HS-5 (cell line): ENCODE data around the gene SERTAD2.

Experiments
- DNase-seq: peaks from one replicate; pipeline ENCODE4 v3.0.0-alpha.2; 2012; ENCODE audit warnings: low read depth

The SERTAD2 gene, protein sequence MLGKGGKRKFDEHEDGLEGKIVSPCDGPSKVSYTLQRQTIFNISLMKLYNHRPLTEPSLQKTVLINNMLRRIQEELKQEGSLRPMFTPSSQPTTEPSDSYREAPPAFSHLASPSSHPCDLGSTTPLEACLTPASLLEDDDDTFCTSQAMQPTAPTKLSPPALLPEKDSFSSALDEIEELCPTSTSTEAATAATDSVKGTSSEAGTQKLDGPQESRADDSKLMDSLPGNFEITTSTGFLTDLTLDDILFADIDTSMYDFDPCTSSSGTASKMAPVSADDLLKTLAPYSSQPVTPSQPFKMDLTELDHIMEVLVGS

DNA sequence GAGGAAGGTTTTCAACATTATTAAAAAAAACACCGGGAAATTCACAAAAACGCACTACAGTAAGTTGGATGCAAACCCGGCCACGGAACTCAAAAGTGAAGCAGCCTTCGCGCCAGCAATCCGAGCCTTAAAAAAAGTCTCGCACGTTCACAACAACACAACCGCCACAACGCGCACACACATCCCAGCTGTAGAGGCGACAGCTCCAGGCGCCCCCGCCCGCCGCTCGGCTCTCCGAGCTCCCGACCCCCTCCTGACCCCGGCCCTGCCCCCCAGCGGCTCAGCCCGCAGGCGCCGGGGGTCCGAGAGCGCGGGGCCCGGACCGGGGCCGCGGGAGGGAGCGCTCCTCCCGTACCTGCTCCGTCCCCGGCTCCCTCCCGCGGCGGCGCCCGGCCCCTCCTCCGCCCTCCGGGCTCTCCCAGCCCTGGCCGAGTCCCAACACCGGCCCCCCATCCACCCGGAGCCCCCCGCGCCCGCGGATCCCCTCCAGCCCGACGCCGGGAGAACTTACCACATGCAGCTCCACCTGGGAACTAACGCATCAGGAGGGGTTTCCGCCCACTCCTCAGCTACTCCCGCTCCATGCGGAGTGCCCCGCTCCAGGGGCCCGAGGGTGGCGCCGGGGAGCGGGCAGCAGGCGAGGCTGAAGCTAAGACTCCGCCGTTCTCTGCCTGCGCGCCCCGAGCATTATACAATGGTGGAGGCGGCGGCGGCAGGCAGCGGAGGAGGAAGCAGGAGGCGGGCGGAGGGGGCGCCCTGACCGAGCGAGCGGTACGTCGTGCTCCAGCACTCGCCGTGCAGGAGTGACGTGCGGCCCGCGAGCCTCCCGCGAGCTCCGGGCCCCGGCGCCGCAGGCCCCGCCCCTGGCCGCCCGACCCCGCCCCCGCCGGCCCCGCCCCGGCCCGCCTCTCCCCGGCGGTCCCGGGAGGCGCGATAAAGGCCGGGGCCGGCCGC is at the start of gene SERTAD2:
Gene SERTAD2, minus strand, starts transcription at position 805 of the 954 bp plus-strand sequence. CDS start 17,042 bp downstream, outside the sequence.
- peak; percentile 25 for DNase-seq

DNA sequence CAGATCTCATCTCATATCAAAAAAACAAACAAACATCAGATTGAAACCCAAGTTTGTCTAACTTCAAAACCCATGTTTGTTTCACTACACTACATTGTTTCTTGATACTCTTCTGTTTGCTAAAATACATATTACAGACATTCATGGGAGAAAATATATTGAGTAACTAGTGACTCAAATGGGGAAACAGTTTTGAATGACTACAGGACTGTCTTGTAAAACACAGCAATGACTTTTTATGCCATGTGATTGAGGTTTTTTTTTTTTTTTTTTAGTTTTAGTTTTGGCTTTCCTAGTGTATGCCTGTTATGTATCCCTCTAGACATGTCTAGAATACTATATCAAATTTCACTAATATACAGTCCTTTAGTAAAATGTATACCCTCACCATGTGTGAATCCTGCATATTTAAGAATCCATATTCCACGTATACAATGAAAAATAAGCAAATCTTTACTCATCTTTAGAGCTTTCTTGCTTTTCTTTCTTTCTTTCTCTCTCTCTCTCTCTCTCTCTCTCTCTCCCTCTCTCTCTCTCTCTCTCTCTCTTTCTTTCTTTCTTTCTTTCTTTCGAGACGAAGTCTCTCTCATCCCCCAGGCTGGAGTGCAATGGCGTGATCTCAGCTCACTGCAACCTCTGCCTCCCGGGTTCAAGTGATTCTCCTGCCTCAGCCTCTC is 46.6 kb upstream of the SERTAD2 start:
- peak; percentile 33 for DNase-seq

DNA sequence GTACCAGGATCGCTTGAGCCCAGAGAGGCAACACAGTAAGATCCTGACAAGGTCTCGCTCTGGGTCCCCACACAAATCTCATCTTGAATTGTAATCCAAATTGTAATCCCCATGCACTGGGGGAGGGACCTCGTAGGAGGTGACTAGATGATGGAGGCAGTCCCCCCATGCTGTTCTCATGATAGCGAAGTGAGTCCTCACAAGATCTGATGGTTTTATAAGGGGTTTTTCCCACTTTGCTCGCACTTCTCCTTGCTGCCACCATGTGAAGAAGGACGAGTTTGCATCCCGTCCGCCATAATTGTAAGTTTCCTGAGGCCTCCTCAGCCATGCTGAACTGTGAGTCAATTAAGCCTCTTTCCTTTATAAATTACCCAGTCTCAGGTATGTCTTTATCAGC is 46.0 kb upstream of the SERTAD2 start:
- DNase-seq: no peak

DNA sequence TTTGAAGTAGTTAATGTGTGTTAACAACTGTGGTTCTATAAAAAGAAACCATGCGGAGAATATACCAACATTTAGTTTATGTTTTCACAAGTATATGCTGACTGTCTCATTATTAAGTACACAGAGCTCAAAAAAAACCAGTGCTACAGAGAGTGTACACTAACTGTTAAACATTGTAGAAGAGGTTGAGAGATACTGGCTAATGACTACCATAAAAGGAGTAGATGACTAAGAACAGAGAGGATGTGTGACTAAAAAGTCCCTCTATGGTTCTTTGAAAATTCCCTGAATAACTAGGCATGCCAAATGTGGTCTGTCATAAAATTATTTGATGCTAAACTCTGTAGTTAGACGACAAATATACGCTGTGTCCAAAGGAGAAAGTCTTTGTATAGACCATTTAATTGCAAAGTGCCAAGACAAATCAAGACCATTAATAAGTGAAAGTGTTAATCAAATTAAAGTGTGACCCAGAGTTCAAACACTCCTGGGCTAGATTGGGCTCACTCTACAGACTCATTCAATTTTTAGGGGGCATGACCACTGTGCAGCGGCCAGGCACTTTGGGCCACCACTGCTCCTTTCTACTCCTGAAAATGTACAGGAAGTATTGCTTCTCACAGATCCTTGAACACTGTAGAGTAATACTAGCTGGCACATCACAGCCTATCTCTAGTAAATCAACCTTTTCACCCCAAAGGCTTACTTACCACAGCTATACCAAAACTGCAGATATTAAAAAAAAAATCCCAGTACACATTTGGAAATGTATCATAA is 45.1 kb upstream of the SERTAD2 start:
- peak; percentile 81 for DNase-seq

DNA sequence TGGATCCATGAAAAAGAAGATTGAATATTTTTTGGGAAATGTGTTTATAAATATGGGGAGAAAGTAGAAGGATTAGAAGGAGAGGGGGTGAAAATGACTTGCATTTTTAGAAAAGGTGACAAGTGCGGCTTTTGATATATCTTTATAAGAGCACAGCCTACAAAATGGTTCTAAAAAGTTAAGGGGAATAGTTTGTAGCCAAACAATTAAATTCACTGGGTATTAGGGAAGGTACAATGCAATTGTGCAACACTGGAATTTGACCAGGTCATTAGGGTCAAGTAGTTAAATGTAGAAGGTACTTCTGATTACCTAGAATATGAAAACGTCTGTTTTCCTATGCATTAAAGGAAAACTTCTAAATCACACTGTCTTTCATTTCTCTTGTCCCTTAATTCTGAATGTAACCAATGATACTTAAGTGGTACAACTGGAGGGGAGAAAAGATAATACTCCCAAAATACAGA is 44.5 kb upstream of the SERTAD2 start:
- no peak for DNase-seq

DNA sequence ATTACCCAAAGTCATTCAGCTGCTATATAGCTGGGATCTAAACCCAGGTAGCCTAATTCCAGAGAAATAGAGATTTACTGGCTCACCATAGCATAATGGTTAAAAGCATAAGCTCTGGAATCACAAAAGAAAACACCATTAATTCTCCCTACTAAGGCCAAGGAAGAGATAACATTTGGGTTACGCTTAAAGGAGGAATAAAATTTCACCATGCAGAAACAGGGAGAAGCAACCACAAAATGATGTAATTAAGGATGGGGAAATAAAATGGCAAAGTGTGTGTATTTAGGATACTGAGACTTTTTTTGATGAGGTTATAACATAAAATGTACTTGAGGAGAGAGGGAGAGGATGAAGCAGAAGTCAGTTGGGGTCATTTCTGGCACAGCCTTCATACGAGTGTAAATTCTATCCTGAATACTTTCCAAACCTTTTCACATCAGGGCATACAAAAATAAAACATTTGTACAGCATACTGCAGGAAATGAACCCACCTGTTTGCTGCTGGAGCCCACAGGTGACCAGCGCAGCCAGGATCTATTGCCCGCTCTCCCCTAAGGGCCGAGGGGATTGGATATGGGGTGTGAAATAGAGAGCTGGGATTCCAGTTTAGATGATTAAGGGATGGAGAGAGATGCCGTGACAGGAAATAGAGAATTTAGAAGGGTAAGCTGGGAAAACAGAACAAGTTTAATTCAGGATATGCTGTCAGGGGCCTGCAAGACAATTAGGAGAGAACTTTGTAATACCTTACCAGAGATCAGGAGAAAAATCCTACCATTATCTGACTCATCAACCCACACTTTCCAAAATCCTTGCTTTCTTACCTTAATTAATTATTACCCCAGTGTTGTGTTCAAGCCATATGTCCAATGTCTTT is 43.8 kb upstream of the SERTAD2 start:
- no peak for DNase-seq

DNA sequence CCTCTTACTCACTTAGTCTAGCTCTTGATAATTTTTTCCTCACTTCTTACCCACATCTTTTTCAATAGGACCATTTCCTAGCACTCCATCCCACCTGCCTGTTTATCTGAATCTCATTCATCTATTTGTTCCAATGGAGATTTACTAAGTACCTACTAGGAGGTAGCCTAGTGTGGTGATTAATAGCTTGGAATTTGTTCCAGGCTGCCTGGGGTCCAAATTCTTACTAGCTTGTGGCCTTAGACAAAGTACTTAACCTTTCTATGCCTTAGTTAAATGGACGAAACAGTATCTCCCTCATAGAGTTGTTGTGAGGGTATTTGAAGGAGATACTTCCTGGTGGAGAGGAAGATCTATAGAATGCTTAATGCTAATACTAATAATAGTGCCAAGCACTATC is 42.9 kb upstream of the SERTAD2 start:
- DNase-seq: no peak

DNA sequence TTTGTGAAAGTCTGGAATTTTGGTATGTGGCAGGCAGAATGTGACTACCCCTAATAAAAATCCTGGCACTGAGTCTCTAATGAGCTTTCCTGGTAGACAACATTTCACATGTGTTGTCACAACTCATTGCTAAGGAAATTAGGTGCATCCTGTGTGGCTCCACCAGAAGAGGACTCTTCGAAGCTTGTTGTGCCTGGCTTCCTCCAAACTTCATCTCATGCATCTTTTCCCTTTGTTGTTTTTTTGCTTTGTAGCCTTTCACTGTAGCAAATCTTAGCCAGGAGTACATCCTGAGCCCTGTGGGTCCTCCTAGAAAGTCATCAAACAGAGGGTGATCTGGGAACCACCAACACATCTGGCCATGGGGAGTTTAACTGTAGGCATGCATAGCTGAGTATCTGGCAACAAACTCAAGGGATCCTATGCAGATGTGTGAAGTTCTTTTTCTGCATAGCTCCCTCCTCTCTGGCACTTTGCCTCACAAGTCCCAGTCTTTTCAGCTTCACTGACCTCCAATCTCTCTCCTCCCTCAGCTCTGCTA is 42.1 kb upstream of the SERTAD2 start:
- no peak for DNase-seq

DNA sequence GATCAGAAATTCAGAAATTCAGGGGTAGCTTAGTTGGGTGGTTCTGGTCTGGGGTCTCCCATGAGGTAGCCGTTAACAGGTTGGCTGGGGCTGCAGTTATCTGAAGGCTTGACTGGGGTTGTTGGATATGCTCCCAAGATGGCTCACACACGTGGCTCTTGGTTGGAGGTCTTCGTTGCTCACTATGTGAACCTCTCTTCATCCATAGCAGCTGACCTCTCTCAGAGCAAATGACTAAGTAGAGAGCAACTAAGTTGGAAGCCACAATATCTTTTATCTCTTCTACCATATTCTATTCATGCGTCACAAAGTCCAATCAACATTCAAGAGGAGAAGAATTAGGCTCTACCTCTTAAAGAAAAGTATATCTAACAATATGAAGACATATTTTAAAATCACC is 38.7 kb upstream of the SERTAD2 start:
- DNase-seq: no peak

DNA sequence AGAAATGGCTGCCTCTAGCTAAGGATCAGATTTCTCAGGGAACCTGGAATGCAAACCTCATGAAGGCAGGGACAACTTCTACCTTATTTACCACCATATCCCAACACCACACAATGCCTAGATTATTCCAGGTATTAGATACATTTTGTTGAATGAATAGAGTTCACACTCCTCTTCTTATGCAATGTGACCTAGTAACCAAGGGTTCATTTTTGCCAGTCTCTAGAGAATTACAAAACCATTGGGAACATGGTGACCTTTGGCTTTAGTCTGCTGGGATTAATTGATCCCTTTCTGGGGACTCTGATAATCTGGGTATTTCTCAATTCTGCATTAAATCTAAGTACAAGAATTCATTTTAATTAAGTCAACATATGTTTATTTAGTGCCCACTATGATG is 35.2 kb upstream of the SERTAD2 start:
- no peak for DNase-seq

DNA sequence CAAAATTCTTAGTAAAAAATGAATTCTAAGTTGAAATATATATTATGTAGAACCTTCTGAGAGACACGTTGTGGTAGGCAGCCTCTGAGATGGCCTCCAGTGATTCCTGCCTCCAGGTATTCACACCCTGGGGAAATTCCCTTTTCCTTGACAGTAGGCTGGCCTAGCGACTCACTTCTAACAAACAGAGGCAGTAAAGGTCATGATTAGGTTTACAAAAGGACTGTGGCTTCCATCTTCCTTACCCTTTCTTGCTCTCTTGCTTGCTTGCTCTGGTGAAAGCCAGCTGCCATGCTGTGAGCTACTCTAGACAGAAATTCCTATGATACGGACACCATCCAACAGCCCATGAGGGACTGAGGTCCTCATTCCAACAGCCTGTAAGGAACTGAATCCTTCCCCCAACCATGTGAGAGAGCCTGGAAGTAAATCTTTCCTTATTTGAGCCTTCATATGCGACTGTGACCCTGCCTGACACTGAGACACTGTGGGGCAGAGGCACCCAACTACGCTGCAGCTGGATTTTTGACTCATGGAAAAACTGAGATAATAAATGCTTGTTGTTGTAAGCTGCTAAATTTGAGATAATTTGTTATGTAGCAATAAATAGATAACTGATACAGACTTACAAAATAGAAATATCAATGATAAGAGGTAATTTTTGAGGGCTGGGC is 32.7 kb upstream of the SERTAD2 start:
- no peak for DNase-seq

DNA sequence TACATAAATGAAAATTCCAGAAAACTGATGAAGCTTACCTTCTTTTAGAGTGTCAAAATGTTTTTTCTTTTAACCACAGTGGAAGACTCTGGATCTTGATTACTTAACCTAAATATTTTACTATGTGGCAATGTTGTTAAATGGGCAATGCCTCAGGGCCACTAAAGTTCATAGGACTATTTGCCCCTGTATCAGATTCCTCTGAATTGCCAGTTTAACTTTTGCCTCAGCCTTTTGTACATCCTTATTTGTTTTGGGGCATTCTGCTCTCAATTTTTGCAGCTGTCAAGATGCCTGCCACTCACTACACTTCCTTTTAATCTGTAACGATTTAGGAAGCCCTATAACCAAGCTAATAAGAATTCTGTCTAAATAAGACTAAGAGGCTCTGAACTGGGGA is 31.7 kb upstream of the SERTAD2 start:
- no peak for DNase-seq

DNA sequence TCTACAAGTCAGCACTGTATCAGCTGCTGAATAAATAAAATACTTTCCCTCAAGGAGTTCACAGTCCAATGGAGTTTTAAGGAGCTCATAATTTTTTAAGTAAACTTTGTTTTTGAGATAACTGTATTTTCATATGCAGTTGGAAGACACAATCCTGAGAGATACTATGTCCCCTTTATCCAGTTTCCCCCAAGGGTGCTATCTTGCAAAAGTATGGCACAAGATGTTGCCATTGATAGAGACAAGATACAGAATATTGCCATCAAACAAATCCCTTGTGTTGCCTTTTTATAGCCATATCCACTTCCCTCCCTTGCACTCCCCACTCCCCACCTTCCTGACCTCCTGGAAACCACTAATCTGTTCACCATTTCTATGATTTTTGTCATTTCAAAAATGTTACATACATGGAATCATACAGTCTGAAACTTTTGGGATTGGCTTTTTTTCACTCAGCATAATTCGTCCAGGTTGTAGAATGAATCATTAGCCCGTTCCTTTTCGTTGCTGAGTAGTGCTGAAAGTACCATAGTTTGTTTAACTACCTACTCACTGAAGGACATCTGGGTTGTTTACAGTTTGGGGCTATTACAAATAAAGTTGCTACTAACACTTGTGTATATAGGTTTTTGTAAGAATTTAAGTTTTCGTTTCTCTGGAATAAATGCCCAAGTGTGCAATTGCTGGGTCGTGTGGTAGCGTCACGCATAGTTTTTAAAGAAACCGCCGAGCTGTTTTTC is 30.2 kb upstream of the SERTAD2 start:
- no peak for DNase-seq

DNA sequence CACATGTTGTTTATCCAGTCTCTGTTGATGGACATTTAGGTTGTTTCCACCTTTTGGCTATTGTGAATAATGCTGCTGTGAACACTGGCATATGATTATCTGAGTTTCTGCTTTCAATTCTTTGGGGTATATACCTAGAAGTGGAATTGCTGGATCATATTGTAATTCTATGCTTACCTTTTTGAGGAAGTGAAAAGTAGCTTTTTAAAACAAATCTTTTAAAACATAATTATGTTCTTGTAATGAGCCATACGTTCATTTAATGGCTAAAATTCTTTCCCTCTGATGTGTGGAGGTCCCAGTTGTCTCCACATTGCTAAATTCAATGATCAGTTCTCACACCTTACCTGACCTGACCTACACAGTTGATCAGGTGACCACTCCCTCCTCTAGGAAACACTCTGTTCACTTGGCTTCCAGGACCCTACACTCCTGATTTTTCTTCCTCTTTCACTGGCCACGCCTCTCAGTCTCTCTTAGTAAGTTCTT is 27.8 kb upstream of the SERTAD2 start:
- DNase-seq: no peak

DNA sequence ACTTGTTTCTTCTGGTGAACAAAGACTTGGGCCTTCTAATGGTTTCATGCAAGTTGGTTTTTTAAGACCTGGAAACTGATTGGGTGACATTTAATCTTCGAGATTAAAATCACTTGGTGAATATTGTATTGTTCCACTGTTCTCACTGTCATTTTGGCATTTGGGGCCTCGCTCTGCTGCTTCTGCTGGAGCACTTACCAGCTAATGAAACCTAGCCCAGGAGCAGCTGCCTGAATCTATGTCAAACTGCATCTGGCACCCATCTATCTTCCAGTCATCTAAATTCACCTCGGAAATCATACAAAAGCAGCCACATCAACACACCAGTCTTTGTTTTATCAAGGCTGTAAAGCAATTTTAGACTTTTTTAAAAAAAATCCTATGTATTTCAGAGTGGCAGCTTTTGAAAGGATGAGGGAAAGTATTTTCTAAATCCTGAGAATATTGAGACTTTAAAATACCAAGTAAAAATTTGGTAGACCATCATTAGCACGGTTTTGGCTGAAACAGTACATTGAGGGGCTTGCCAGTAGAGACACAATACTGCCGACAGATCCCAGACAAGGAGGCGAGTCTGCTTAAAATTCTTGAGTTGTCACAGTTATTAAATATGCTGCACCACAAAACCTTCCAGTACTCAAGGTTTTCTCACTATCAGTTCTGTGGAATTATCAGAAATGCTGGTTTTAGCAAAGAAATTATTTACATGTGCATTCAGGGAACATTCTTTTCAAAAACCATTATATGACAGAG is 26.1 kb upstream of the SERTAD2 start:
- no peak for DNase-seq

DNA sequence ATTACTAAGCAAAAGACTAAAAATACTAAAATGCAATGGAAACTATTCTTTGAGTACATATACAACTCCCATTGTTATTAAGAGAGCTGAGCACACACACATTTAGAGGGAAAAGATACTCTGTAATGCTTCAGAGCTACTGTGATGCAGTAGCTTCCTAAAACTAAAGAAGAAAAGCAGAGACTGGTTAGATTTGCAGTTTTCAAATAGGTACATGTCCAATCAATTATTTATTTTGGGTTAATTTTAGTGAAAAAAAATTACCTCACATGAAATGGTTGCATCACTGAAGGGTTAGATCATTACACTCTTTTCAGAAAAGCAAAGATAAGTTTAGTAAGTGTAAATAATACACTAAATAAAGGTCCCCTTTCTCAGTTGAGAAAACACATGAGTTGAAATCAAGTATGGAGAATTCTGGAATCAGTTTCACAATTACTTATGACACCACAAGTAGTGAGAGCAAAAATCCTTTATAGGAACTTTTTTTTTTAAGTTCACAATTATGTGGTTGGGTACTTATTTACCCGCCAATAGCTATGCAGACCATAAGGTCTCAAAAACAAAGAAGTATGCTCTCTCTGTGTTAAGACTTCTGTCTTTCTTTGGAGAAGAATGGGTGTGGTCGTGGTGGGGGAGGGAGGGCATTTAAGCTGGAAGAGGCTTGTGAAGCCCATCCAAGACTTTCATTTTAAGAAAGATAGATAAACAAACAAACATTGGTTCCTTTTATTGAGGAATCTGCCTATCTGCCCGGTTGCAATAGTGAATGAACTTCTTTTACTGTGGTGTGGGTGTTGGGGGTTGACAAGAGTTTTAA is 25.3 kb upstream of the SERTAD2 start:
- DNase-seq: no peak

DNA sequence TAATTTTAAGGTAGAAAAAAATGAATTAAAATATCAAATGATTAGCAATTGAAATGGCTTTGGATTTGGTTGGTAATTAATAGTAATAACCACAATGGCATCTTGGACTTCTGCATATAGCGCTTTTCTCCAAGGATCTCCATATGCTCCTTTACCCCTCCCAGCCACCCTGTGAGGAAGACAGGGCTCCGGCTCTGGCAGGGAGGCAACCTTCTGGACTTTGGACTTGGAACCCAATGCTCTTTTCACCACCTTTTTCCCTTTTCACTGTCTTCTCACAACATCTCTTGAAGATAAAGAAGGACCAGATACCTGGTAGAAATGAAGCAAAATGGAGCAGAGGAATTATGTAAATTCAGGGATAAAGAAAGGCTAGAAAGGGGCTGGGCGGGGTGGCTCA is 23.8 kb upstream of the SERTAD2 start:
- DNase-seq: no peak
